Endothelial cell of umbilical vein (primary cell): Measurements from ENCODE around the gene CHST7. TPM values are rescaled to one million over a fixed set of nuclear protein-coding genes. Genes with fewer than 3 reads are reported as not detected.

Experiments used
- BruUV-seq: library from RNA; stranded (reverse); fragments of 400-500 nt; replicated peaks from 2 replicates; lab custom pipeline; 2021; lab: Mats Ljungman, UMichigan
- CTCF ChIA-PET: fragments of 300-600, 350-600 bp; sonication (Branson Sonifier 250); formaldehyde crosslinking; loops from one replicate; lab custom pipeline; 2021; ENCODE audit warnings: antibody characterized with exemption, inconsistent platforms; lab: Charles Lee
- POLR2A ChIA-PET: fragments of 300-600, 350-600 bp; sonication (Branson Sonifier 250); formaldehyde crosslinking; loops from one replicate; lab custom pipeline; 2021; ENCODE audit warnings: antibody characterized with exemption, inconsistent platforms; lab: Charles Lee
- DNase-seq: peaks from one replicate; pipeline ENCODE4 v3.0.0-alpha.2; 2011; ENCODE audit warnings: low read depth, low spot score
- FAIRE-seq: peaks from 2 replicates; lab custom pipeline; 2011; peaks lifted over from hg19 to GRCh38; lab: Jason Lieb, UNC
- H2AFZ ChIP-seq: 2 replicates; pipeline ENCODE4 v1.6.0; 2012; ENCODE audit warnings: low read depth, low read length, control low read depth, inconsistent platforms
- H3K27ac ChIP-seq: 2 replicates; pipeline ENCODE4 v1.5.1; 2011; ENCODE audit warnings: low read depth, mild to moderate bottlenecking, control low read depth, low read length, moderate library complexity; ENCODE audit not compliant: insufficient read depth
- H3K27me3 ChIP-seq, 2 experiments: 2 replicates each; pipeline versions ENCODE4 v1.6.0 to v1.6.1; 2011; ENCODE audit warnings: low read length in 2 of 2, mixed read lengths in 1 of 2; ENCODE audit not compliant: control insufficient read depth in 2 of 2, insufficient read depth in 2 of 2
- H3K36me3 ChIP-seq, 2 experiments: 2 replicates in 1 of 2; 3 replicates in 1 of 2; pipeline ENCODE4 v1.5.1; 2011; ENCODE audit warnings: low read length in 2 of 2, mild to moderate bottlenecking in 1 of 2, moderate library complexity in 1 of 2; ENCODE audit not compliant: control insufficient read depth in 2 of 2, insufficient read depth in 2 of 2; ENCODE audit errors: extremely low read depth in 1 of 2
- H3K4me1 ChIP-seq: 3 replicates; pipeline ENCODE4 v1.5.1; 2011; ENCODE audit warnings: mild to moderate bottlenecking, low read length; ENCODE audit not compliant: control insufficient read depth, insufficient read depth; ENCODE audit errors: extremely low read depth
- H3K4me2 ChIP-seq: 2 replicates; pipeline ENCODE4 v1.6.1; 2011; ENCODE audit warnings: low read length, control low read depth, mixed read lengths; ENCODE audit not compliant: insufficient read depth
- H3K4me3 ChIP-seq, 3 experiments: fragments of 200-600 bp in 1 of 3; sonication (generic), shearing (Covaris generic) in 1 of 3; replicated peaks in 1 of 3; 2 replicates each; pipeline ENCODE4 v1.5.1; 2011 to 2016; ENCODE audit warnings: control low read depth in 3 of 3, low read length in 3 of 3, mild to moderate bottlenecking in 2 of 3, inconsistent platforms in 1 of 3, low read depth in 1 of 3, moderate library complexity in 1 of 3; ENCODE audit not compliant: insufficient read depth in 1 of 3
- H3K79me2 ChIP-seq: 2 replicates; pipeline ENCODE4 v1.6.0; 2012; ENCODE audit warnings: low read length, inconsistent platforms; ENCODE audit not compliant: control insufficient read depth, insufficient read depth
- H3K9ac ChIP-seq: replicated peaks from 2 replicates; pipeline ENCODE3; 2011; ENCODE audit warnings: low read length, control low read depth; ENCODE audit not compliant: insufficient read depth; ENCODE audit errors: extremely low read depth
- H3K9me1 ChIP-seq: replicated peaks from 3 replicates; pipeline ENCODE4 v1.6.0; 2011; ENCODE audit warnings: mild to moderate bottlenecking, low read length; ENCODE audit not compliant: control insufficient read depth, insufficient read depth; ENCODE audit errors: extremely low read depth
- H3K9me3 ChIP-seq: replicated peaks from 2 replicates; pipeline ENCODE4 v1.5.1; 2012; ENCODE audit warnings: low read length, inconsistent platforms; ENCODE audit not compliant: control insufficient read depth, insufficient read depth
- H4K20me1 ChIP-seq: replicated peaks from 2 replicates; pipeline ENCODE3; 2011; ENCODE audit warnings: mild to moderate bottlenecking, low read length; ENCODE audit not compliant: control insufficient read depth, insufficient read depth; ENCODE audit errors: extremely low read depth
- FOS ChIP-seq: IDR thresholded peaks from 2 replicates; pipeline ENCODE4 v1.6.1; 2011; ENCODE audit warnings: mild to moderate bottlenecking, low read length, moderate library complexity, borderline replicate concordance; ENCODE audit not compliant: insufficient read depth
- dilution Hi-C: fragments of 300-500 bp; cut with MboI; formaldehyde crosslinking; loops from one replicate; pipeline ENCODE4 v1.15.0; 2019; ENCODE audit warnings: low sequenced_read_pairs; ENCODE audit not compliant: extremely low pct_ligation_motif_present
- intact Hi-C: fragments of 100-400 bp; cut with micrococcal nuclease; formaldehyde crosslinking; loops from one replicate; pipeline ENCODE4 v1.10.0; 2022
- polyA plus RNA-seq, 4 experiments: library from polyadenylated mRNA; depleted of rRNA in 3 of 4; stranded (reverse) in 3 of 4; unstranded in 1 of 4; fragments of >200 nt; gene quantifications; 2 replicates each; pipeline versions ENCODE4 v1.2.1 to v1.2.3, GENCODE V29; 2011 to 2012; ENCODE audit warnings: missing spikeins in 1 of 4
- total RNA-seq: library from RNA; stranded (reverse); gene quantifications from 2 replicates; pipeline ENCODE4 v1.2.3, GENCODE V29; 2021

CHST7 gene
- total and polyA plus RNA-seq, 2 donors (not counting 3 experiments of a cell fraction or from before 2014, with no cell fraction given) = 4.5 to 11.2 TPM

- no peak overlapping the region for H3K4me2 ChIP-seq
- H3K27me3 ChIP-seq = no peaks in the 10 kb centered on the region
- BruUV-seq = no TSS peak
- ChIA-PET POLR2A (no interaction called here), CTCF (interaction anchor here (1.3 kb wide), 1 partner anchor 19 kb away, joined by 3 read pairs; no protein-coding TSS in a partner anchor)
- intact Hi-C loops (no loop called here), dilution Hi-C loops (no loop called here)
- no peaks in the 10 kb centered on the region for H3K9me3 ChIP-seq
- no peaks in the 10 kb centered on the region for H3K4me1 ChIP-seq
- TF ChIP-seq FOS = no peak
- no peak overlapping the region for H2AFZ ChIP-seq
- no peaks in the 10 kb centered on the region for H3K36me3 ChIP-seq
- H3K4me3 ChIP-seq = no peak overlapping the region
- H4K20me1 ChIP-seq = no peaks in the 10 kb centered on the region
- H3K9me1 ChIP-seq = no peaks in the 10 kb centered on the region
- no peak overlapping the region for H3K27ac ChIP-seq
- no peaks in the 10 kb centered on the region for H3K79me2 ChIP-seq
- FAIRE-seq (no peak), DNase-seq (no peak)
- no peak overlapping the region for H3K9ac ChIP-seq
These were observed 44.3 kb downstream of the CHST7 start for GRCh38 chrX:46617906-46618305.

- FAIRE-seq (no peak), DNase-seq (no peak)
- dilution Hi-C loops (no loop called here), intact Hi-C loops (no loop called here)
- Histone ChIP-seq H3K9ac (no peak overlapping the region), H4K20me1 (no peaks in the 10 kb centered on the region), H3K79me2 (no peaks in the 10 kb centered on the region), H3K27me3 (no peaks in the 10 kb centered on the region), H3K4me3 (no peak overlapping the region), H2AFZ (no peak overlapping the region), H3K27ac (no peak overlapping the region), H3K4me2 (no peak overlapping the region), H3K9me3 (no peaks in the 10 kb centered on the region), H3K4me1 (no peaks in the 10 kb centered on the region), H3K9me1 (no peaks in the 10 kb centered on the region), H3K36me3 (no peaks in the 10 kb centered on the region)
- ChIA-PET POLR2A (no interaction called here), CTCF (no interaction called here)
- no peak for TF ChIP-seq FOS
- no TSS peak for BruUV-seq
These were observed 45.4 kb downstream of the CHST7 start for GRCh38 chrX:46618947-46619346.
